Measurements from ENCODE around the gene CNTN2. TPM values are rescaled to one million over a fixed set of nuclear protein-coding genes. Genes with fewer than 3 reads are reported as not detected.

Gene CNTN2
- total and polyA plus RNA-seq, 2 of the 8 experiments (the other 6 are each of a cell fraction or from before 2014, with no cell fraction given), result 1.2 to 3.9 TPM

GRCh38 chr1:205025239-205025638 lies 17.8 kb upstream of the CNTN2 start (continued):
- TF ChIP-seq CHD7 (IDR thresholded peaks at IDR 0.05; ENCODE audit: insufficient replicate concordance, low read length), result no peak
- TF ChIP-seq POLR2A (IDR thresholded peaks at IDR 0.05; ENCODE audit: control extremely low read depth in 1 of 2, low read depth in 2 of 2, low read length in 2 of 2), result no peak
- TF ChIP-seq BRCA1 (IDR thresholded peaks at IDR 0.05; ENCODE audit: low read depth, low read length), result no peak
- TF ChIP-seq JUND (IDR thresholded peaks at IDR 0.05; ENCODE audit: low read length), result no peak
- TF ChIP-seq EZH2 (IDR thresholded peaks at IDR 0.05; ENCODE audit: low read depth, low read length, severe bottlenecking), result no peak
- no peak for TF ChIP-seq CHD2 (IDR thresholded peaks at IDR 0.05; ENCODE audit: low read length)
- no peak for TF ChIP-seq CREB1 (IDR thresholded peaks at IDR 0.05)
- TF ChIP-seq CEBPB (IDR thresholded peaks at IDR 0.05; ENCODE audit: low read depth, low read length), result no peak
- TF ChIP-seq NANOG (IDR thresholded peaks at IDR 0.05; ENCODE audit: insufficient read depth, low read depth, low read length, poor library complexity, severe bottlenecking), result no peak
- TF ChIP-seq SRF (IDR thresholded peaks at IDR 0.05; ENCODE audit: low read depth, low read length), result no peak
- TF ChIP-seq TCF12 (IDR thresholded peaks at IDR 0.05; ENCODE audit: low read depth, low read length), result no peak
- TF ChIP-seq GABPA (IDR thresholded peaks at IDR 0.05; ENCODE audit: borderline replicate concordance, insufficient read depth, low read length), result no peak
- TF ChIP-seq MAX (IDR thresholded peaks at IDR 0.05), result no peak

Data from H1 (cell line).